ENCODE measurements around the gene ZNF264.
"Not testable (repeated sequence)": the region's sequence is repeated elsewhere in the genome, so short reads cannot be mapped to it uniquely, and the experiment has no call there.

Gene ZNF264

GRCh38 chr19:57191141-57192076, at the start of gene ZNF264:
Gene ZNF264, plus strand, starts transcription at chr19:57191500. Its CDS starts 414 bp downstream, at chr19:57191914.
- DNase-seq = peak; percentile 85 to 88

GRCh38 chr19:57141699-57142098, 49.6 kb upstream of the ZNF264 start:
- DNase-seq = no peak

GRCh38 chr19:57152921-57153320, 38.4 kb upstream of the ZNF264 start:
- DNase-seq = no peak

DNA sequence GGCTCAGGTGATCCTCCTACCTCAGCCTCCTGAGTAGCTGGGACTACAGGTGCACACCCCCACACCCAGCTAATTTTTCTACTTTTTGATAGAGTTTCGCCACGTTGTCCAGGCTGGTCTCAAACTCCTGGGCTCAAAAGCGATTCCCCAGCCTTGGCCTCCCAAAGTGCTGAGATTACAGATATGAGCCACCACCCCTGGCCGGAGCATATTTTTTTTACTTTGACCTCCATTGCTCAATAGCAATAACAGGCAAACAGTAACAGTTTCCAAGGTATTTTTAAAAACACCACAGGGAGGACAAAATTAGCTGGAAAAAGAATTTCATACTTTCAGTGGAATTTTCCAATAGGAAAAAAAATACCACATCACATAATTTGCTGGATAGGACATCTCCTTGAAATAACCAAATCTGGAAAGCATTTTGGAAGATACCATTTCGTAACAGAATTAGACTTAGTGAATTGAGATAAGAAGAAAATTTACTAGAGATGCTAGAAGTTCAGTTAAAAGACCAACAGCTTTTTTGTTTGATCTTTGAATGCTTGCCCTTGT, 29.2 kb upstream of the ZNF264 start:
- no peak for DNase-seq

DNA sequence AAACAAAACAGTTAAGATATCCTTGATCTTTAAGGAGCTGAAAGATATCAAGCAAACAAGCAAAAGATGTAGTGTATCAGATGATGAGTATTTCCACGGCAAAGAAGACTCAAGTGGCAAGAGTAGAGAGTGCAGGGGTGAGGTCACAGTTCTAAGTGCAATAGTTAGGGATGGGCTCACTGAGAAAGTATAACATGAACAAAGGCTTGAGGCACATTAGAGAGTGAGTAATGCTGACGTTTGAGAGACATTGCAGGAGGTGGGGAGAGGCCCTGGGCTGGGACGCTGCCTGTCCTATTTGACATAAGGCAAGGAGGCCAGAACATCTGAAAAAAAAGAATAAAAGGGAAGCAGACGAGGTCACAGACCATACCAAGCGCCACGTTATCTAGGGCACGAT, 25.5 kb upstream of the ZNF264 start:
- DNase-seq = no peak

DNA sequence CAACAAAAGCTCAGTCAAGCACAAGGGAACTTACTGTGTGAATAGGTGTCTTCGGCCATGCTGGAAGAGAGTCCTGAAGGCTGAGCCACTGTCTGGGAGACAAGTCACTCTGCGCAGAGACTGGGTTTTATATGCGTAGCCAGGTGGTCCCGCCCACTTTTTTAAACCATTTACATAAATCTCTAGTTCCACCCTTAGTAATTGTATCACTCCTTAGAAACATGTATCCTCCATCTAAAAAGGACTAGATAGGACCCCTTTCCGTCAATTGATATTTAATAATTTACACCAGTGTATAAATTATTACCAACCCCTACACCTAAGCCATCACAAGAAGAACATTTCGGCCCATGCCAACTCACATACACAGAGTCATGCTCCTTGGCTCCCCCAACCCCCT, 23.9 kb upstream of the ZNF264 start, which contains the start of gene DUXA:
Gene DUXA, minus strand, starts transcription at position 101 of the 400 bp plus-strand sequence. Its CDS starts 42 bp downstream, at position 59.
- DNase-seq = no peak

- DNase-seq = peak in 1 of 2 donors; percentile 4
These were observed 19.7 kb upstream of the ZNF264 start for GRCh38 chr19:57171551-57172081.

- no peak for DNase-seq
These were observed 999 bp upstream of the ZNF264 start for GRCh38 chr19:57190301-57190700.

DNA sequence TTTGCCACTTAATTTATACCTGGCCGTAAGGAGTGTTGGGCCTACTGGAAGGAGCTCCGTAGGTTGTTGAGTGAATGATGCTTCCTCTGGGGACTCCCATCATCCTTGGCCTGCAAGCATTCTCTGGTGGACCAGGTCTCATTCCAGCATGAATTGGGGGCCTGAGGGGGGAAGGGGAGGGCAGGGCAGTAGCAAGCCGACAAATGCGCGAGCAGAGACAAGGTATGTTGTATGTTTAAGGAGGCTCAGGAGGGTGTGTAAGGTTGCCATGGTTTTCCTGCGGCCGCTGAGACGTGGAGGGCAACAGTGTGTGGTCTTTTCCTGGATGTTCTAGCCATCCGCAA, 749 bp downstream of the ZNF264 start:
- DNase-seq = no peak

DNA sequence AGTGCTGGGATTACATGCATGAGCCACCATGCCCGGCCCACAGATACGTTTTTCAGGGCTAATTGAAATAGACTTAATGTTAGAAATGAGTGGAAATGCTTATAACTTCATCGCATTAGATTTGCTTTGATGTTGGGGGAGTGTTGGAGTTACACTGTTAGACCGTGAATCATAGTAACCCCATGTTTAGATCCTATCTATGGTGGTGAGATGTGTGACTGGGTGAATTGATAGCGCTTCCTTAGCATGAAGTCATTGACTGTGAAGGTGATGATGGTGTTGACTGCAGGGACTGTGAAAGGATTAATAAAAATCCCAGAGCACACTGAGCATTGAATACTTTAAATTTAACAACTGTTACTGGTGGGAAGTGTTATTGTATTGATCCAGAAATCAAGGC, 1.7 kb downstream of the ZNF264 start:
- no peak for DNase-seq

DNA sequence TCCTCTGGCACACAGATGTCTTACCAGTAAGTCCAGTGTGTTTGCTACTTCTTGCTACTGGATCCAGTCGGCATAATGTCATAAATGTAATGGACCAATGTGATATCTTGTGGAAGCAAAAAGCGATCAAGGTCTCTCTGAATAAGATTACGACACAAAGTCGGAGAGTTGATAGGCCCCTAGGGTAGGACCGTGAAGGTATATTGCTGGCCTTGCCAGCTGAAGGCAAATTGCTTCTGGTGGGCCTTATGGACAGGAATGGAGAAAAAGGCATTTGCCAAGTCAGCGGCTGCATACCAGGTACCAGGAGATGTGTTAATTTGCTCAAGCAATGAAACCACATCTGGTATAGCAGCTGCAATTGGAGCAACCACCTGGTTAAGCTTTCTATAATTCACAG, 6.6 kb downstream of the ZNF264 start:
- DNase-seq = not testable (repeated sequence)

DNA sequence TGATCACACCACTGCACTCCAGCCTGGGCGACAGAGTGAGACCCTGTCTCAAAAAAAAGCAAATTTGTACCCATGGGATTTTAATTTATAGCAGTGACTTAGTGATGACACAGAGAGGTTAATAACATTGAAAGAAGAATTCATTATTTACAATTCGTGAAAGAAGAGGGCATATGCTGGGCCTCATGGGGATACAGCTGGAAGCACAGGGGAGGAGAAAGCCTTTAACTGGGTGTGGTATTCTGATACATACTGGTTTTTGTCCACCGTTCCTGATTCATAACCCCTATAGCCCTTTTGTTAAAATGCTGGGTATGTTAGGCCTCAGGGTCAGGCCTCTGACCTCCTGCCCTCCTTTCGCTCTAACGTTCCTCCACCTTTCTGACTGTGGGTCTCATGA, 10.9 kb downstream of the ZNF264 start:
- no peak for DNase-seq

DNA sequence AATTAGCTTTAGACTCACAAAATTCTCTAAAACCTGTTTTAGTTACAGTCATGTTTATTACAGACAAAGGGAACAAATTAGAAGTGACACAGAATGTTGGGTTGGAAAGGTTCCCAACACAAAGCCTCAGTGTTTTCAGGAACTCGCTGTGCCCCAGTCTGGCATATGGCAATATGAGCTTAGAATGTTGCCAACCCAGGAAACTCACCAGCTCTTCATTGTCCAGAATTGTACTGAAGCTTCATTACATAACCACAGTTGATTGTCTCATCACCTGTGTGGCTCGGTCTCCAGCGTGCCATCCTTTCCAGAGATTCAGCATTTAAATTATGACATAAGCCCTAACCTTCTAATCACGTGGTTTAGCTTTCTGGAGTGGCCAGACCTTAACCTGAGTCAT, 19.1 kb downstream of the ZNF264 start:
- no peak for DNase-seq

DNA sequence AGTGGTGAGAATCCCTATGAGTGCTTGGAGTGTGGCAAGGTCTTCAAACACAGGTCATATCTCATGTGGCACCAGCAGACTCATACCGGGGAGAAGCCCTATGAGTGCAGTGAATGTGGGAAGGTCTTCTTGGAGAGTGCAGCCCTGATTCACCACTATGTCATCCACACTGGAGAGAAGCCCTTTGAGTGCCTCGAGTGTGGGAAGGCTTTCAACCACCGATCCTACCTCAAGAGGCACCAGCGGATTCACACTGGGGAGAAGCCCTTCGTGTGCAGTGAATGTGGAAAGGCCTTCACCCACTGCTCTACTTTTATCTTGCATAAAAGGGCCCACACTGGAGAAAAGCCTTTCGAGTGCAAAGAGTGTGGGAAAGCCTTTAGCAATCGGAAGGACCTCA, 20.8 kb downstream of the ZNF264 start:
- DNase-seq = no peak

- no peak for DNase-seq
These were observed 36.2 kb downstream of the ZNF264 start for GRCh38 chr19:57227502-57227901.

DNA sequence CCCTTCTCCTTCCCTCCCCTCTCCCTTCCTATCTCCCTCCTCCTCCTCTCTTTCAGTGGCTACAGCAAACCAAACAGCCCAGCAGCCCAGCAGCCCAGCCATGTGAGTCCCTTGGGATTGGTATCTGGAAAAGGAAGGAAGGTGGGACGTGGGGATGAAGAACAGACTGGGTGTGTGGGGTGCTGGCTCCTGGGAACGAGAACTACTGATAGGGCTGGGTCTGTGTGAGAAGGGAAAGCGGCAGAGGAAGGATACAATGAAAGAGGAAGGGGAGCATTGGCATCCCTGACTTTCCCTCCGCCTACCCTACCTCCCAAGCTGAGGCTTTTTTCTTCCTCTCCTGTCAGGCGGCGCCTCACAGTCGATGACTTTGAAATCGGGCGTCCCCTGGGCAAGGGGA, 40.4 kb downstream of the ZNF264 start:
- DNase-seq = no peak

DNA sequence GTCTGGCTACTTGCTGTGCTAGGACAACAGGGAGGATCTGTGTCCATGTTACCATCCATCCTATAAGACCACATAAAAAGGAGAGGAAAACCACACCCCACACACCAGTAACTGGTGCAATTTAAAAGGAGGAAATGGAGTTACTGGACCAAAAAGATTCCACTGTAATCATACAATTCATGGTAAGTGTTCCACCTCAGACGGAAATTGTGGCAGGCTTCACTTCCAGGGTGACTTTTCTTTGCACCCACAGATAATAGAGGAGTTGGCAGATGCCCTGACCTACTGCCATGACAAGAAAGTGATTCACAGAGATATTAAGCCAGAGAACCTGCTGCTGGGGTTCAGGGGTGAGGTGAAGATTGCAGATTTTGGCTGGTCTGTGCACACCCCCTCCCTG, 41.9 kb downstream of the ZNF264 start:
- no peak for DNase-seq

GRCh38 chr19:57239982-57240310, 48.6 kb downstream of the ZNF264 start:
- no peak for DNase-seq

GRCh38 chr19:57240311-57241090, 49.2 kb downstream of the ZNF264 start, which contains the start of gene ZNF805:
Gene ZNF805, plus strand, starts transcription at chr19:57240632. Its CDS starts 260 bp downstream, at chr19:57240892.
- peak; percentile 95 to 96 for DNase-seq

GRCh38 chr19:57241176-57241575, 49.9 kb downstream of the ZNF264 start:
- DNase-seq = no peak

DNA sequence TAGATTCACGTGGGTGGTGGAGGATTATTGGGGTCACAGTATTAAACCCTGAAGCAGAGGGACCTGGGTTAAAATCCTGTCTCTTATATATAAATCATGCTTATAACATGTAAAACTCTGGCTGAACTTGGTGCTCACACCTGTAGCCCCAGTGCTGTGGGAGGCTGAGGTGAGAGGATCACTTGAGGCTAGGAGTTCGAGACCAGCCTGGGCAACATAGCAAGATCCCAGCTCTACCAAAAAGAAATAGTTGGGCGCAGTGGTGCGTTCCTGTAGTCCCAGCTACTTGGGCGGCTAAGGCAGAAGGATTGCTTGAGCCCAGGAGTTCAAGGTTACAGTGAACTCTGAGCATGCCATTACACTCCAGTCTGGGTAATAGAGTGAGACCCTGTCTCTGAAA, 51.5 kb downstream of the ZNF264 start:
- DNase-seq = no peak

GRCh38 chr19:57244513-57244912, 53.2 kb downstream of the ZNF264 start:
- DNase-seq = no peak

DNA sequence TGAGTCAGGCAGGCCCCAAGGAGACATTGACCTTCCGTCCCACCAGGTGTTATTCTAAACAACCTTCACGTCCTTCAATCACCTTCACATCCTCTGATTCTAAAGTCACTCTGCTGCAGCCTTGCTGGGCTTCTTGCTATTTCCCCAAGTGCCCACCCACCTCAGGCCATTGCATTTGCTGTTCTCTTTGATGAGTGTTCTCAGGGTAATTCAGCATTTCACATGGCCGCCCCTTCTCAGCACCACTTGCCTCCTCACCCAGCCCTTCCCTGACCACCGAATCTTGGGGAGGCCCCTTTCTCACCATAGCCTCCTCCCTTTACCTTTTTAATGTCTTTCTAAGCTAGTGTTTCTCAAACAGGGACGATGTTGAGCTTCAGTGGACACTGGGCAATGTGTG, 53.8 kb downstream of the ZNF264 start:
- no peak for DNase-seq
